CD1c-positive myeloid dendritic cell (primary cell): ENCODE data around the gene SLC35F6.

Experiments
- DNase-seq: peaks from one replicate; pipeline ENCODE4 v3.0.0-alpha.2; 2016; ENCODE audit errors: extremely low spot score

Gene SLC35F6

GRCh38 chr2:26764078-26764887, at the start of gene SLC35F6:
SLC35F6 (plus strand) TSS chr2:26764284; CDS start chr2:26764350, 66 bp downstream.
- DNase-seq = peak; percentile 90

DNA sequence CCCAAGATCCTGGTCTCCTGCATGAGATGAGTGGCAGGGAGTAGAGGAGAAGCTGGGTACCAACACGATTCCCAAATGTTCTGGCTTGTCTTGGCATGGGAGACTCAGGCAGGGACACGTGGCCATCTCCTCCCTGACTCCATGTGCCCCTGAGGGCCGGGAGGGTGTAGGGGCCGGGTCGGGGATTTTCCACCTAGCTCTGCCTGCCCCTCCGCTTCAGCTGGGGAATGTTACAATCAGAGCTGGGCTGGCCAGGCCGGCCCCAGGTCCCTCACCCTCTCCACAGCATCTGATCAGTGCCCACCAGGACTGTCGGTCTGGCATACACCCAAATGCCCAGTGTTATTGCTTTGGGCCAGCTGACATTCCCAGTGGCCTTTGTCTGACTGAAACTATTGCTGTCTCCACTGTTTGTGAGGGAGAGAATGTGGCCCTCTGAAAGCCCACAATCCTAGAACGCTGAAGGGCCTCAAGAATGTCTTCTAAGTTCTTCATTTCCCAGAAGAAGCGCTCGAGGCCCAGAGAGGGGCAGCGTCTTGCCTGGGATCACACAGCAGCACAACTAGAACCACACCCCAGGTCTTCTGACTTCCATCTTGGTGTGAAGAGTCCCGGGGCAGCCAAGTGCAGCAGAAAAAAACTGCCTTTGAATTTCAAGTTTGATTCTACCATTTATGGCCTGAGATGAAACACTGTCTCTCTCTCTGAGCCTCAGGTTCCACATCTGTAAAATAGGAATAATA, 48.4 kb upstream of the SLC35F6 start:
- no peak for DNase-seq

DNA sequence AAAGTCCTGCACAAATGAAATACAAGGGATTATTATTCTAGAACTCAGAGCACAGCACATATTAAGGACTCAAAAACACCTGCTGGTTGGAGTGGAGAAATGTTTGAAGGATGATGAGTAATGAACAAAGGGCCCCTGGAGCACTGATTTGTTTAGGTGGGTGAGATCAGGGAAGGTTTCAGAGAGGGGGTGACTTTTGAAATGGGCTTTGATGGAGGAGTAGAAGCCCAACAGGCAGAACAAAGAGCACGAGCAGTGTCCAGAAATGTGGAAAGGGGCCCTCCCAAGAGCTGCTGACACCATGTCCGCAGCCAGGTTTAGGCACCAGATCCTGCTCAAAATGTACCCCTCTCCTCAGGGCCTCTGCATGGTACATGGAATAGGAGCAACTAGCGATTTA, 47.7 kb upstream of the SLC35F6 start:
- DNase-seq = no peak

DNA sequence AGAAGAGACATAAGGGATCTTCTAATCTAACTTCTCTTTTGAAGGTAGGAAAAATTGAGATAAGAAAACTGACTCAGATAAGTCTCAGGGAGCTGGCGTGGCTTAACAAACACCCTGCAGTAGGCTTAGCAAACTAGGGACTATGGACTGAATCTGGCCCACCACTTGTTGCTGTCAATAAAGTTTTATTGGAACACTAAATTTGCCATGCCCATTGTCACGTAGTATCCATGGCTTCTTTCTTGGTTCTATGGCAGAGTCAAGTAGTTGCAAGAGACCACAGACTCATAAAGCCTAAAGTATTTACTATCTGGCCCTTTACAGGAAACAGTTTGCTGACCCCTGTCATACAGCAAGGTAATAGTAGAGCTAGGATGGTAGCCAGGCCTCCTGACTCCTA, 47.3 kb upstream of the SLC35F6 start:
- DNase-seq = no peak

DNA sequence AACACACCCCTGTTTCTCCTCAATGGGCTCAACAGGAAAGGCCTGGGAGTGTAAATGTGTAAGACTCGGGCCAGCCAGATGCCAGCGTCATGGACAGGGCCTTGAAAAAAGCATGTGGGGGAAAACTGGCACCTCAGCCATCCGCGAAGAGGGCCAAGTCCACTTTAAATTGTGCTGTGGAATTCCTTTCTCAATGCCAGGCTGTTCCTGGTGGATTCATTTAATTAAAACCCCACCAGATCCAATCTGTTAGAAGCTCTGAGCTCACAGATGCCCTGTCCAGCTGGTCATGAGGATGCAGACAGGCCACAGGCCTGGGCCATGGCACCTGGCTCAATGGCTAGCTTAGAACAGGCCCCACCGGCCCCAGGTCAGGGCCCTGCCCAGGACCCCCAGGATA, 46.7 kb upstream of the SLC35F6 start:
- no peak for DNase-seq

- no peak for DNase-seq
These were observed 45.0 kb upstream of the SLC35F6 start for GRCh38 chr2:26718949-26719686.

- no peak for DNase-seq
These were observed 43.6 kb upstream of the SLC35F6 start for GRCh38 chr2:26720322-26721114.

GRCh38 chr2:26721115-26722032, 42.7 kb upstream of the SLC35F6 start:
- no peak for DNase-seq

- no peak for DNase-seq
These were observed 41.8 kb upstream of the SLC35F6 start for GRCh38 chr2:26722328-26722727.

- no peak for DNase-seq
These were observed 41.2 kb upstream of the SLC35F6 start for GRCh38 chr2:26722911-26723310.

- no peak for DNase-seq
These were observed 40.6 kb upstream of the SLC35F6 start for GRCh38 chr2:26723475-26723874.

DNA sequence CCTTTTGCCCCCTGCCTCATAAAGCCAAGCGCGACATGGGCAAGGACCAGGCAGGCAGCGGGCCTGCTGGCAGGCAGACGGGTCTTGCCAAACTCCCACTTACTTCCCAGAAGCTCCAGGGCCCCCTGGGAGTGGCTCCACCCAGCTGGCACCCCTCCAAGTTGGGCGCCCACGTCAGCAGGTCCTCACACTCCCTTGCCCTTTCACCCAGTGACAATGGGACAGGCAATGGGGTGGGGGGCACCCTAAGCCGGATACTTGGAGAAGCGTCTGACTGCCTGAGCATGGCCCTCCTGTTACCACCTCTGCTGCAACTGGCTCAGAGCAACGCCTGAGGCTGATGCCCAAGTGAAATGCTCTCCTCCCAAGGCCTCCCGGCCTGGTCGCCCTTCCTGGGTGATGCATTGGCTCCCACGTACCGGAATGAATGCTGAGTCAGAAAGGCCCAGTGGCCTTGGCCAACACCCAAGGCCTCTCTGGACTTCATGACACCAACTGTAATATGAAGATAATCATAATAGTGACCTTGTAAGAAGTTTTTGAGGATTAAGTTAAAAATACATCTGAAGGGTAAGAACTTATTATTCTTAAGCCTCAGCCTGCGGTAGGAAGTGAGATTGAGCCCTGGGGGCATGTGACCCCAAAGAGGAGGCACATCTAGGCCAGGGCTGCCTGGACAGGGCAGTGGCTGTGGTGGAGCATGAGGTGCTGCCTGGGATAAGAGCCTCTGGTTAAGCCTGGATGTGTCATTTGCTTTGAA, 39.9 kb upstream of the SLC35F6 start:
- DNase-seq = no peak

- no peak for DNase-seq
These were observed 39.1 kb upstream of the SLC35F6 start for GRCh38 chr2:26724784-26725520.

- DNase-seq = no peak
These were observed 38.6 kb upstream of the SLC35F6 start for GRCh38 chr2:26725521-26725820.

DNA sequence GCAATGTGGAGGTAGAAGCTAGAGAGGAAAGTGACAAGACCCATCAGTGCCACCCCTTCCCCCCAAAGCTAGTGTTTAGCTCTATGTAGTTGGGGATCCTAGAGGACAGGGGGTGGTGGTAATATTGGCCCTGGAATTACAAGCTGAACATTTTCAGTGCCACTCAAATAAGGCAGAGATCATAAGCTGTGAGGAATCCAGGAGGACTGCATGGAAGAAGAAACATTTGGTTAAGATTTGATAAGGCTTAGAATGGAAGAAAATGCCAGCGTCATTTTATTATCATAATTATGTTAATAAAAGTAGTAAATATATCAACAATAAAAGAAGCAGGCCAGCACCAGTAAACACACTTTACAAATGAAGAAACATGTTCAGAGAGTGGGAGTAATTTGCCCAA, 37.9 kb upstream of the SLC35F6 start:
- DNase-seq = no peak

DNA sequence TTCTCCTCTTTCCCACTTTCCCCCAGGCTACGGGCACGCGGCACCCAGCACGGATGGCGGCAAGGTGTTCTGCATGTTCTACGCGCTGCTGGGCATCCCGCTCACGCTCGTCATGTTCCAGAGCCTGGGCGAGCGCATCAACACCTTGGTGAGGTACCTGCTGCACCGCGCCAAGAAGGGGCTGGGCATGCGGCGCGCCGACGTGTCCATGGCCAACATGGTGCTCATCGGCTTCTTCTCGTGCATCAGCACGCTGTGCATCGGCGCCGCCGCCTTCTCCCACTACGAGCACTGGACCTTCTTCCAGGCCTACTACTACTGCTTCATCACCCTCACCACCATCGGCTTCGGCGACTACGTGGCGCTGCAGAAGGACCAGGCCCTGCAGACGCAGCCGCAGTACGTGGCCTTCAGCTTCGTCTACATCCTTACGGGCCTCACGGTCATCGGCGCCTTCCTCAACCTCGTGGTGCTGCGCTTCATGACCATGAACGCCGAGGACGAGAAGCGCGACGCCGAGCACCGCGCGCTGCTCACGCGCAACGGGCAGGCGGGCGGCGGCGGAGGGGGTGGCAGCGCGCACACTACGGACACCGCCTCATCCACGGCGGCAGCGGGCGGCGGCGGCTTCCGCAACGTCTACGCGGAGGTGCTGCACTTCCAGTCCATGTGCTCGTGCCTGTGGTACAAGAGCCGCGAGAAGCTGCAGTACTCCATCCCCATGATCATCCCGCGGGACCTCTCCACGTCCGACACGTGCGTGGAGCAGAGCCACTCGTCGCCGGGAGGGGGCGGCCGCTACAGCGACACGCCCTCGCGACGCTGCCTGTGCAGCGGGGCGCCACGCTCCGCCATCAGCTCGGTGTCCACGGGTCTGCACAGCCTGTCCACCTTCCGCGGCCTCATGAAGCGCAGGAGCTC, 36.2 kb upstream of the SLC35F6 start:
- peak; percentile 7 for DNase-seq

DNA sequence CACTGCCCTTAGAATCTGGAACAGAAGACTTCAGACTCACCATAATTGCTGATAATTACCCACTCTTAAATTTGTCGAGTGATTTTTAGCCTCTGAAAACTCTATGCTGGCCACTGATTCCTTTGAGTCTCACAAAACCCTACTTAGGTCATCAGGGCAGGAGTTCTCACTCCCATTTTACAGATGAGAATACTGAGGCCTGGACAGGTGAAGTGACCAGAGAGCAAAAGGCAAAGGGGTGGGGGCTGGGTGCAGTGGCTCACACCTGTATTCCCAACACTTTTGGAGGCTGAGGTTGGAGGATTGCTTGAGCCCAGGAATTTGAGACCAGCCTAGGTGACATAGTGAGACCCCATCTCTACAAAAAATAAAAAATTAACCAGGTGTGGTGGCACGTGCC, 34.8 kb upstream of the SLC35F6 start:
- no peak for DNase-seq
